RWPE1 (cell line): ENCODE measurements around the gene RAB11FIP4.

Experiments used
- CTCF ChIA-PET: fragments of 350-600 bp; sonication (Branson Sonifier 250); formaldehyde crosslinking; extraction: SDS; loops from one replicate; lab custom pipeline; 2021; lab: Yijun Ruan, JAX
- POLR2A ChIA-PET: fragments of 400-600 bp; formaldehyde crosslinking; extraction: SDS; loops from one replicate; lab custom pipeline; 2020; ENCODE audit warnings: antibody characterized with exemption; ENCODE audit not compliant: low non-redundant PET; lab: Yijun Ruan, JAX
- DNase-seq: peaks from one replicate; pipeline ENCODE4 v3.0.0; 2012; ENCODE audit warnings: low spot score
- H3K27ac ChIP-seq: fragments of 450-650 bp; 2 replicates; pipeline ENCODE4 v1.5.1; 2017
- TF ChIP-seq, protein P1 (sequence below): fragments of 450-650 bp; conservative IDR thresholded peaks from 2 replicates; pipeline ENCODE4 v1.5.1; 2017; ENCODE audit warnings: low read depth, mild to moderate bottlenecking

RAB11FIP4 gene

DNA sequence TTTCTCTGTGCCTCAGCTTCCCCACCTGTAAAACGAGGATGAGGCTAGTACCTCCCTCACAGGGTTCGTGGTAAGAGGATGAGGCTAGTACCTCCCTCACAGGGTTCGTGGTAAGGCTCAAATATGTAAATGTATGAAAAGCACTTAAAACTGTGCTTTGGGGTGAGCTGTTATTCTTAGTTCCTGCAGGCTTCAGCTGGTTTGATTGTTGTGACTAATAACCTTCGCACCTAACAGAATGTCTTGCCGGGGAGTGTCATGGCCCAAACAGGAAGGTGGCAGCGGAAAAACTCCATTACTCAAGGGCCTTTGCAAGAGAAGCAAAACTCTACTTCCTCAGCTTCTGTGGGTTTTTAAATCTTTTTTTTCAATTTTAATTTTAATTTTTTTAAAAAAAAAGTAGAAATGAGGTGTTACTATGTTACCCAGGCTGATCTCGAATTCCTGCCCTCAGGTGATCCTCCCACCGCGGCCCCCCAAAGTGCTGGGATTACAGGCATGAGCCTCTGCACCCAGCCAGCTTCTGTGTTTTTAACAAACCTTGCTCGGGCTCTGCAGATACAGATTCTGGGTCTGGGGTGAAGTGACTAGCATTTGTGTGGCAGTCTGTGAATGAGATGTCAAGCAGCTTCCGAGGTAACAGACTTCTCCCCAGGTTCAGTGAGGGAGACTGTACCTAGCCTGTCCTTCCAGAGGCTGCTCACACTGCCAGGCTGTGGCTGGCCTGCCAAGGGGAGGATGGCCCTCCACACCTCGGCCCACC is 103.0 kb downstream of the RAB11FIP4 start:
- ChIA-PET POLR2A (no interaction called here), CTCF (interaction anchor here (0.6 to 1.5 kb wide), 5 partner anchors 16 to 277 kb away, joined by 3 to 6 read pairs (median 4); no protein-coding TSS in a partner anchor)
- TF ChIP-seq, protein P1, sequence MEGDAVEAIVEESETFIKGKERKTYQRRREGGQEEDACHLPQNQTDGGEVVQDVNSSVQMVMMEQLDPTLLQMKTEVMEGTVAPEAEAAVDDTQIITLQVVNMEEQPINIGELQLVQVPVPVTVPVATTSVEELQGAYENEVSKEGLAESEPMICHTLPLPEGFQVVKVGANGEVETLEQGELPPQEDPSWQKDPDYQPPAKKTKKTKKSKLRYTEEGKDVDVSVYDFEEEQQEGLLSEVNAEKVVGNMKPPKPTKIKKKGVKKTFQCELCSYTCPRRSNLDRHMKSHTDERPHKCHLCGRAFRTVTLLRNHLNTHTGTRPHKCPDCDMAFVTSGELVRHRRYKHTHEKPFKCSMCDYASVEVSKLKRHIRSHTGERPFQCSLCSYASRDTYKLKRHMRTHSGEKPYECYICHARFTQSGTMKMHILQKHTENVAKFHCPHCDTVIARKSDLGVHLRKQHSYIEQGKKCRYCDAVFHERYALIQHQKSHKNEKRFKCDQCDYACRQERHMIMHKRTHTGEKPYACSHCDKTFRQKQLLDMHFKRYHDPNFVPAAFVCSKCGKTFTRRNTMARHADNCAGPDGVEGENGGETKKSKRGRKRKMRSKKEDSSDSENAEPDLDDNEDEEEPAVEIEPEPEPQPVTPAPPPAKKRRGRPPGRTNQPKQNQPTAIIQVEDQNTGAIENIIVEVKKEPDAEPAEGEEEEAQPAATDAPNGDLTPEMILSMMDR: no peak
- H3K27ac ChIP-seq: peak overlapping the region; percentile 72
- peak; percentile 50 for DNase-seq

DNA sequence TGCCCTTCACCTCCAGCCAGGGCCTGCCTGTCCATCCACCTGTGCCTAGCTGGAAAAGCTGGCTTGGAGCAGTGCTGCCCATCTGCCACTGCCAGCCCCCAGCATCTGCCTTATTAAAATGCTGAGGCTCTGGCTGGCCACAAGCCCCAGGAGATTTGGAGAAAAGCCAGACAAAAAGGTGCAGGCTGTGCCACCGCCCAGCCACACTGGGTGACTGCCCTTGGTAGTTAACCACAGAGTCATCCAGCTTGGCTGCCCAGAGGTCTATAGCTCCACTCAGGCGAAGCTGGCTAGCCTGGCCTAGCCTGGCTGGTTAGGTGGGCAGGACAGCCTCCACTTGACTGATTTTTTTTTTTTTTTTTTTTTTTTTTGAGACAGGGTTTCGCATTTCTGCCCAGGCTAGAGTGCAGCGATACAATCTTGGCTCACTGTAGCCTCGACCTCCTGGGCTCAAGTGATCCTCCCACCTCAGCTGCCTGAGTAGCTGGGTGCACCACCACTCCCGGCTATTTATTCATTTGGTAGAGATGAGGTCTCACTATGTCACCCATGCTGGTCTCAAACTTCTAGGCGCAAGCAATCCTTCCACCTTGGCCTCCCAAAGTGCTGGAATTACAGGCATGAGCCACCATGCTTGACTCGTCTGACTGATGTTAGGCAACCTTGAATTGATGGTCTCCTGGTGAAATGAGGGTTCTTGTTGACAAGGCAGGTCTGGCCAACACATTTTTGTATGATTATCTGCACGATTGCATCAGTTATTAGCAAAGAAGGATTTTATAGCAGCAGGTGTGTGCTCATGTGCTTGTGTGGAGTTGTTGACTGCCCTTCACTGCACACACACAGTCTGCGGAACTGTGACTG is 103.8 kb downstream of the RAB11FIP4 start:
- no peak for DNase-seq
- ChIA-PET CTCF (interaction anchor here (0.6 to 1.5 kb wide), 4 partner anchors 15 to 277 kb away, joined by 3 to 6 read pairs (median 4); no protein-coding TSS in a partner anchor), POLR2A (no interaction called here)
- H3K27ac ChIP-seq: peak overlapping the region; percentile 72
- TF ChIP-seq, protein P1: no peak

DNA sequence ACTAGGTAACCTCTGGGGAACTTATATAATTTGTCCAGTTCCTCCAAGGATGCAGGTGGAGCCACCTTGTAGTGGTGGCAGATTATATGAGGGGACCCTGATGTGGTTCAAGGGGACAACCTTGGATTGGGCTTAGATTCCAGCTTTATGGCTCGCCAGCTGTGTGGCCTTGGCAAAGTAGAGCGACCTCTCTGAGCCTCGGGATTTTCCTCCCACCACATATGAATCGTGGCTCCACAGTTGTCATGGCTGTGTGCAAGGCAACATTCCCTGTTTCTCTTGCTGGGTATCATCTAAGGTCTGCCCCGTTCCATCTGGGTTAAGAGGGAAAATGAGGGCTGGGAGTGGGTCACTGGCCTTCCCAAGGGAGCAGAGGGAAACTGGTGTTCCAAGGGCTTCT is 104.6 kb downstream of the RAB11FIP4 start:
- ChIA-PET CTCF (no interaction called here), POLR2A (no interaction called here)
- TF ChIP-seq, protein P1: no peak
- no peak for DNase-seq
- no peak overlapping the region for H3K27ac ChIP-seq

DNA sequence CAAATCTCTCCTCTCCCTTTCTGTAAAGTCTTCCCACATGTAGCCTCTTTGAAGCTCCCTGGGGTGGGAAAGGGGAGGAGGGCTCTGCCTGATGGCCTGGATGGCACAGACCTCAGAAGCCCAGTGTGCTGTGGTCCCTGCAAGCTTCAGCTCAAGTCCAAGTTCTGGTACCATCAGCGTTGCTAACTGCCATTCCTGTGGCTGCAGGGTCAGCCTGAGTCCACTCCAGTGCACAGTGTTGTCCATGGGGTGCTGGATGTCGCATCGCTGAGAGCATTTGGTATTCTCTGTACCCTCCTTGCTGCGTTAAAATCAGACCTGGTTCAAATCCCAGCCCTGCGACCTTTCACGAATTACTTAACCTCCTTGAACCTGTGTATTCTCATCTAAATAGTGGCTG is 105.1 kb downstream of the RAB11FIP4 start:
- H3K27ac ChIP-seq: no peak overlapping the region
- DNase-seq: no peak
- ChIA-PET POLR2A (no interaction called here), CTCF (interaction anchor here (0.7 kb wide), 1 partner anchor 14 kb away, joined by 4 read pairs; no protein-coding TSS in a partner anchor)
- TF ChIP-seq, protein P1: no peak

DNA sequence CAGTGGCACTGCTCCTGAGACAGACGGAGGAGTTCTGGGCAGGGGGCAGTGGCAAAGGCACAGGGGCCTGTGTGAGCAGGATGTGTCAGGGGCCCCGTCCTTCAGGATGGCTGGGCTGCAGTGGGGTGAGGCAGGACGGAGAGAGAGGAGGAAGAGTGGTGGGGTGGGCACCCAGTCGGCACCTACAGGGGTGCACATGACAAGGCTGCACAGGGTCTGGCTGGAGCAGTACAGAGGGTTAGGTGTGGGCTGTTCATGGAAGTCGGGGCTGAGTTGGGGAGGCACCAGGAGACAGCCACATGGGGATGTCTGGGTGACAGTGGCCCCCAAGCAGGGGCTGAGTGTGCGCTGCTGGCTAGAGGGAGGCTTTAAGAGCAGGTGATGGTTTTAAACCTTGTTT is 106.0 kb downstream of the RAB11FIP4 start:
- POLR2A ChIA-PET: no interaction called here
- no peak for DNase-seq
- CTCF ChIA-PET: no interaction called here
- TF ChIP-seq, protein P1: no peak
- no peak overlapping the region for H3K27ac ChIP-seq
